Measurements from ENCODE around the gene TMEM121B. TPM values are rescaled to one million over a fixed set of nuclear protein-coding genes. Genes with fewer than 3 reads are reported as not detected.
"Not testable (repeated sequence)": the region's sequence is repeated elsewhere in the genome, so short reads cannot be mapped to it uniquely, and the experiment has no call there.

TMEM121B gene
- total and polyA plus RNA-seq, 3 donors from 2014 or later, result 2.2 to 3.3 (median 2.9) TPM

- Histone ChIP-seq H3K4me3 (peak overlapping the region in 1 of 2 donors; percentile 91), H3K9me3 (no peaks in the 10 kb centered on the region), H3K27ac (no peak overlapping the region), H3K36me3 (ENCODE audit: low read depth, missing control alignments) (no peaks in the 10 kb centered on the region), H3K4me1 (peaks cover 10% of the 10 kb centered on the region), H3K27me3 (no peaks in the 10 kb centered on the region)
- 43 to 65% methylated on average over 3 of the region's 3 CpGs for WGBS, 2 donors
- DNase-seq, result no peak
- no peak for TF ChIP-seq CTCF (IDR thresholded peaks at IDR 0.05)
- no peak for TF ChIP-seq POLR2A (IDR thresholded peaks at IDR 0.05)
- intact Hi-C loops (cut with DNase I; ENCODE audit: low total_unique reads), result no loop called here
Observed at GRCh38 chr22:17157714-17158113, 36.6 kb upstream of the TMEM121B start.

GRCh38 chr22:17155941-17156340 lies 34.8 kb upstream of the TMEM121B start:
- TF ChIP-seq CTCF (IDR thresholded peaks at IDR 0.05) (no peak), POLR2A (IDR thresholded peaks at IDR 0.05) (no peak)
- H3K27ac ChIP-seq, result no peak overlapping the region
- no peak for DNase-seq
- H3K4me1 ChIP-seq, result peaks cover 10% of the 10 kb centered on the region
- intact Hi-C loops (cut with DNase I; ENCODE audit: low total_unique reads), result no loop called here
- H3K4me3 ChIP-seq, result no peak overlapping the region
- H3K36me3 ChIP-seq (ENCODE audit: low read depth, missing control alignments), result no peaks in the 10 kb centered on the region
- H3K27me3 ChIP-seq, result no peaks in the 10 kb centered on the region
- H3K9me3 ChIP-seq, result no peaks in the 10 kb centered on the region
- WGBS, 2 donors, result 71 to 77% methylated on average over 3 of the region's 3 CpGs

- Histone ChIP-seq H3K4me3 (no peak overlapping the region), H3K36me3 (ENCODE audit: low read depth, missing control alignments) (no peaks in the 10 kb centered on the region), H3K27ac (no peak overlapping the region), H3K27me3 (no peaks in the 10 kb centered on the region), H3K9me3 (no peaks in the 10 kb centered on the region), H3K4me1 (peaks cover 3% of the 10 kb centered on the region)
- 52 to 61% methylated on average over 3 of the region's 3 CpGs for WGBS, 2 donors
- TF ChIP-seq CTCF (IDR thresholded peaks at IDR 0.05) (no peak), POLR2A (IDR thresholded peaks at IDR 0.05) (no peak)
- intact Hi-C loops (cut with DNase I; ENCODE audit: low total_unique reads), result no loop called here
- DNase-seq, result no peak
Observed at GRCh38 chr22:17152971-17153370, 31.8 kb upstream of the TMEM121B start.

GRCh38 chr22:17152340-17152739 lies 31.2 kb upstream of the TMEM121B start:
- WGBS, 2 donors, result 83 to 89% methylated on average over 6 of the region's 6 CpGs
- Histone ChIP-seq H3K4me1 (no peaks in the 10 kb centered on the region), H3K27ac (no peak overlapping the region), H3K27me3 (no peaks in the 10 kb centered on the region), H3K36me3 (ENCODE audit: low read depth, missing control alignments) (no peaks in the 10 kb centered on the region), H3K4me3 (no peak overlapping the region), H3K9me3 (no peaks in the 10 kb centered on the region)
- no peak for DNase-seq
- intact Hi-C loops (cut with DNase I; ENCODE audit: low total_unique reads), result no loop called here
- no peak for TF ChIP-seq POLR2A (IDR thresholded peaks at IDR 0.05)
- no peak for TF ChIP-seq CTCF (IDR thresholded peaks at IDR 0.05)

GRCh38 chr22:17149076-17149815 lies 28.1 kb upstream of the TMEM121B start:
- Histone ChIP-seq H3K27me3 (no peaks in the 10 kb centered on the region), H3K4me1 (no peaks in the 10 kb centered on the region), H3K27ac (no peak overlapping the region), H3K9me3 (no peaks in the 10 kb centered on the region), H3K36me3 (ENCODE audit: low read depth, missing control alignments) (no peaks in the 10 kb centered on the region), H3K4me3 (no peak overlapping the region)
- intact Hi-C loops (cut with DNase I; ENCODE audit: low total_unique reads), result no loop called here
- TF ChIP-seq POLR2A (IDR thresholded peaks at IDR 0.05), result no peak
- TF ChIP-seq CTCF (IDR thresholded peaks at IDR 0.05), result no peak
- DNase-seq, result no peak
- WGBS, 2 donors, result 83 to 85% methylated on average over 7 to 9 of the region's 9 CpGs

- H3K4me3 ChIP-seq; DNase-seq; H3K36me3 ChIP-seq (ENCODE audit: low read depth, missing control alignments); H3K9me3 ChIP-seq; H3K4me1 ChIP-seq; H3K27ac ChIP-seq; H3K27me3 ChIP-seq; intact Hi-C loops (cut with DNase I; ENCODE audit: low total_unique reads): not testable (repeated sequence)
- WGBS, 2 donors, result 94 to 97% methylated on average over 26 to 30 of the region's 30 CpGs
Observed at GRCh38 chr22:17147458-17147857, 26.3 kb upstream of the TMEM121B start.

All from testis (tissue), 3 donors.